ENCODE results near the gene TMEM86B. TPM values are rescaled to one million over a fixed set of nuclear protein-coding genes. Genes with fewer than 3 reads are reported as not detected.

TMEM86B gene
- total and polyA plus RNA-seq, 8 donors, result 0.29 to 47.8 (median 9.7) TPM

DNA sequence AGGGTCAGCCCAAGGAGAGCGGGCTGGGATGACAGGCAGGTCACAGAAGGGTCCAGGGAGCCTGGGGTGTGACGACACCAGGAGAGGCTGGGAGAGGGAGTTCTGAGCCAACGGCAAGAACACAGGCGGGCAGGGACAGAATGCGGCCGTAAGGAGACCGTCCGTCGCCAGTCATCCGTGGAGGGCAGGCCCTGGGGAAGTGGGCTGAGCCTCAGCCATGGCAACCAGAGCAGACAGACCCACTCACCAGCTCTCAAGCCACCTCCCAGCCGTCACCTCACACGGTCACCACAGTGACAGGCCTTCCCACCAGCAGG is 3.7 kb upstream of the TMEM86B start:
- H3K36me3 ChIP-seq, result peaks cover 56 to 100% (median 100%) of the 10 kb centered on the region in 4 donors
- no peaks in the 10 kb centered on the region for H3K27me3 ChIP-seq
- H3K4me3 ChIP-seq, result no peak overlapping the region
- 79 to 91% (median 84%) methylated on average over 3 to 12 of the region's 12 CpGs for WGBS, 5 donors
- no peak overlapping the region for H3K27ac ChIP-seq
- no peak for DNase-seq
- peaks cover 7 to 28% (median 17%) of the 10 kb centered on the region in 4 donors for H3K4me1 ChIP-seq
- intact Hi-C loops (cut with DNase I; ENCODE audit: low total_unique reads), result no loop called here
- TF ChIP-seq, protein P1, sequence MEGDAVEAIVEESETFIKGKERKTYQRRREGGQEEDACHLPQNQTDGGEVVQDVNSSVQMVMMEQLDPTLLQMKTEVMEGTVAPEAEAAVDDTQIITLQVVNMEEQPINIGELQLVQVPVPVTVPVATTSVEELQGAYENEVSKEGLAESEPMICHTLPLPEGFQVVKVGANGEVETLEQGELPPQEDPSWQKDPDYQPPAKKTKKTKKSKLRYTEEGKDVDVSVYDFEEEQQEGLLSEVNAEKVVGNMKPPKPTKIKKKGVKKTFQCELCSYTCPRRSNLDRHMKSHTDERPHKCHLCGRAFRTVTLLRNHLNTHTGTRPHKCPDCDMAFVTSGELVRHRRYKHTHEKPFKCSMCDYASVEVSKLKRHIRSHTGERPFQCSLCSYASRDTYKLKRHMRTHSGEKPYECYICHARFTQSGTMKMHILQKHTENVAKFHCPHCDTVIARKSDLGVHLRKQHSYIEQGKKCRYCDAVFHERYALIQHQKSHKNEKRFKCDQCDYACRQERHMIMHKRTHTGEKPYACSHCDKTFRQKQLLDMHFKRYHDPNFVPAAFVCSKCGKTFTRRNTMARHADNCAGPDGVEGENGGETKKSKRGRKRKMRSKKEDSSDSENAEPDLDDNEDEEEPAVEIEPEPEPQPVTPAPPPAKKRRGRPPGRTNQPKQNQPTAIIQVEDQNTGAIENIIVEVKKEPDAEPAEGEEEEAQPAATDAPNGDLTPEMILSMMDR (IDR thresholded peaks at IDR 0.05), result no peak
- TF ChIP-seq EP300 (IDR thresholded peaks at IDR 0.05) (no peak), POLR2A (IDR thresholded peaks at IDR 0.05) (no peak), POLR2AphosphoS5 (IDR thresholded peaks at IDR 0.05) (no peak)
- no peaks in the 10 kb centered on the region for H3K9me3 ChIP-seq

DNA sequence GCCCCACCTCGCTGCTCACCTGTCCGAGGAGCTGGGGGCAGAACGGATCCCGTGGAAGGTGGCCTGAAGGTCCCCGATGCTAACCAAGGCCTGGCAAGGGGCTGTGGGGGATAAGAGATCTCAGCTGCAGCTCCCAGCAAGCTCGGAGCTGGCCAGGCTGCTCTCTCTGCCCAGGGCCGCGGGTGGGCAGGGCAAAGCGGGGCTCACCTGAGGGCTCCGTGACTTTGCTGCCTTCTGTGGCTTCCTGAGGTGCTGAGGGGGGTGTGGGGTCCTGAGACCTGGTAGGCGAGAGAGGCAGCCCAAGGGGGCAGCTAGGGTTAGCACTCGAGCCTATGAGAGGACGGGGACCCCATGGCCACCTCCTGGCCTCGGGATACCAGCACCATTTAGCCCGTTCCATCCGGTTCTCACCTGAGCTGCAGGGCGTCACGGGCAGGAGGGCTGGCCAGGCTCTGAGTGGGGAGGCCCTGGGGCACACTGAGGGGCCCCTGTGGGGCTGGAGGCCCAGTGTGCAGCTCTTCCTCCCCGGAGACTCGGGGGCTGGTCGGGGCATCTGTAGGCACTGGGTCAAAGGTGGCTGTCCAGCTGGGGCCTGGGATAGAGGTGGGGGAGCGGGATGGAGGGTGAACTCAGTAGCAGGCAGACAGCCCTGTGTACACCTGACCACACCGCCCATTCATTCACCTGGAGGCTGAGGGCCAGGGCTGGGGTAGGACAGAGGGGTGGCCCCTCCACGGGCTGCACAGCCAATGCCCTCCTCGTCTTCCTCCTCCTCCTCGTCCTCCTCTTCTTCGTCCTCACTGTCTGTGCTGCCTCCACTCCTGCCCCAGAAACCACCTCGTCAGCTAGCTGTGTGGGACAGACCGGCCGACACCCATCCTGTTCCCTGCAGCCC is 3.1 kb upstream of the TMEM86B start:
- no peaks in the 10 kb centered on the region for H3K27me3 ChIP-seq
- peaks cover 7 to 28% (median 17%) of the 10 kb centered on the region in 4 donors for H3K4me1 ChIP-seq
- H3K4me3 ChIP-seq, result no peak overlapping the region
- no peak for DNase-seq
- H3K27ac ChIP-seq, result no peak overlapping the region
- H3K36me3 ChIP-seq, result peaks cover 52 to 100% (median 100%) of the 10 kb centered on the region in 4 donors
- no peak for TF ChIP-seq EP300 (IDR thresholded peaks at IDR 0.05)
- TF ChIP-seq POLR2A (IDR thresholded peaks at IDR 0.05), result no peak
- TF ChIP-seq, protein P1 (IDR thresholded peaks at IDR 0.05), result no peak
- no peak for TF ChIP-seq POLR2AphosphoS5 (IDR thresholded peaks at IDR 0.05)
- no peaks in the 10 kb centered on the region for H3K9me3 ChIP-seq
- intact Hi-C loops (cut with DNase I; ENCODE audit: low total_unique reads), result no loop called here
- WGBS, 5 donors, result 90 to 93% (median 91%) methylated on average over 22 to 30 of the region's 30 CpGs

DNA sequence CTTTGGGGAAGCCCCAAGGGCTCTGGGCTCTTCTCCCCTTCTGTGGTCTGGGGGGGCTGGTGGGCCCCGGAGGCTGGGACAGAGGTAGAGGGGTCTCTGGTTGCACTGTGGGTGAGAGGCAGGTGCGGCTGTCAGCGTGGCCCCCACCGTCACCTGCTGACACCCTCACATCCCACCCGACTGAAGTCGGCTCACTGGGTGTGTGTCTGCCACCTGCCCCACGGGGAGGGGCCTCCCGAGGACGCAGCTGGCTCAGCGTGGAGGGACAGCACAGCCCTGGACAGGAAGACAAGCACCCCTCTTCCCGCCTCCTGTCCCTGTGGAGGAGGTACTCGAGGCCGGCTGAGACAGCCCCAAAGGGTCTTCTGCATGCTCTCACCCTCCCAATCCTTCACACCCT is 2.2 kb upstream of the TMEM86B start:
- Histone ChIP-seq H3K4me1 (peaks cover 7 to 28% (median 17%) of the 10 kb centered on the region in 4 donors), H3K27ac (no peak overlapping the region), H3K27me3 (no peaks in the 10 kb centered on the region), H3K4me3 (no peak overlapping the region), H3K36me3 (peaks cover 48 to 100% (median 99%) of the 10 kb centered on the region in 4 donors), H3K9me3 (no peaks in the 10 kb centered on the region)
- intact Hi-C loops (cut with DNase I; ENCODE audit: low total_unique reads), result no loop called here
- TF ChIP-seq POLR2AphosphoS5 (IDR thresholded peaks at IDR 0.05) (no peak), EP300 (IDR thresholded peaks at IDR 0.05) (no peak), POLR2A (IDR thresholded peaks at IDR 0.05) (no peak)
- TF ChIP-seq, protein P1 (IDR thresholded peaks at IDR 0.05), result no peak
- 80 to 94% (median 87%) methylated on average over 1 to 13 of the region's 13 CpGs for WGBS, 5 donors
- no peak for DNase-seq

DNA sequence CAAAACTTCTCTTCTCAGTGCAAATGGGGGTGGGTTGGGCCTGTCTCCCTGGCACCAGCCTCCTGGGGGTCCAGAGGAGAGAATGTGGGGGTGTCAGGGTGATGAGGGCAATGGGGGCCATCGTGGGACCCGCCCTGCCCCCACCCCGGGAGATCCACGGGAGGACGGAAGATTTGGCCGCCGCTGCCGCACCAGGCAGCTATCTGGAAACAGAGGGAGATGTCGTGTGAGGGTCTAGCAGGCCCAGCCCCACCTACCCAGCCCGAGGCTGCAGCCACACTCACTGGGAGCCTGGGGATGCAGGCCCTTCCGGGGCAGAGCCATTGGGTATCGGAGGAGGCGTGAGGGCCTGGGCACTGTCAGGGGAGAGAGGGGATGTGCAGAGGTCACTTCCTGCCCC is 1.8 kb upstream of the TMEM86B start:
- Histone ChIP-seq H3K27ac (no peak overlapping the region), H3K36me3 (peaks cover 47 to 98% (median 94%) of the 10 kb centered on the region in 4 donors), H3K4me1 (peaks cover 7 to 28% (median 17%) of the 10 kb centered on the region in 4 donors), H3K9me3 (no peaks in the 10 kb centered on the region), H3K4me3 (no peak overlapping the region), H3K27me3 (no peaks in the 10 kb centered on the region)
- intact Hi-C loops (cut with DNase I; ENCODE audit: low total_unique reads), result no loop called here
- TF ChIP-seq POLR2A (IDR thresholded peaks at IDR 0.05) (no peak), EP300 (IDR thresholded peaks at IDR 0.05) (no peak), POLR2AphosphoS5 (IDR thresholded peaks at IDR 0.05) (no peak)
- TF ChIP-seq, protein P1 (IDR thresholded peaks at IDR 0.05), result no peak
- no peak for DNase-seq
- WGBS, 5 donors, result 82 to 88% (median 86%) methylated on average over 7 to 13 of the region's 13 CpGs
